Sigmoid colon (tissue), 7 donors: ENCODE measurements around the gene ADCK1. TPM values are rescaled to one million over a fixed set of nuclear protein-coding genes. Genes with fewer than 3 reads are reported as not detected.
"Not testable (repeated sequence)": the region's sequence is repeated elsewhere in the genome, so short reads cannot be mapped to it uniquely, and the experiment has no call there.

Source experiments
- DNase-seq: peaks from one replicate; pipeline ENCODE4 v3.0.0-alpha.2; 2019
- H3K27ac ChIP-seq, 4 donors: fragments of 200-600 bp; sonication (generic); one replicate each; pipeline ENCODE4 v1.5.1; 2016 to 2019; ENCODE audit warnings: mild to moderate bottlenecking in 1 of 4
- H3K27me3 ChIP-seq, 3 donors: fragments of 200-600 bp; sonication (generic); one replicate each; pipeline ENCODE4 v1.5.1; 2019; ENCODE audit warnings: mild to moderate bottlenecking in 1 of 3
- H3K36me3 ChIP-seq, 4 donors: fragments of 200-600 bp; sonication (generic); one replicate each; pipeline ENCODE4 v1.5.1; 2016 to 2019
- H3K4me1 ChIP-seq, 4 donors: fragments of 200-600 bp; sonication (generic); one replicate each; pipeline ENCODE4 v1.5.1; 2017 to 2019
- H3K4me3 ChIP-seq, 4 donors: fragments of 200-600 bp; sonication (generic); one replicate each; pipeline ENCODE4 v1.5.1; 2017 to 2019; ENCODE audit warnings: mild to moderate bottlenecking in 2 of 4, moderate library complexity in 1 of 4
- H3K9me3 ChIP-seq, 4 donors: fragments of 200-600 bp in 3 of 4; sonication (generic) in 3 of 4; one replicate each; pipeline versions ENCODE4 v1.5.1 to v1.6.1; 2013 to 2019
- EP300 ChIP-seq, 4 donors: sonication (generic); formaldehyde crosslinking; IDR thresholded peaks; one replicate each; pipeline ENCODE4 v1.6.1; 2017; ENCODE audit warnings: antibody characterized with exemption in 4 of 4
- POLR2A ChIP-seq, 2 donors: fragments of 450-650 bp; IDR thresholded peaks; one replicate each; pipeline ENCODE4 v1.6.1; 2016; ENCODE audit warnings: antibody characterized with exemption in 2 of 2, mild to moderate bottlenecking in 2 of 2, moderate library complexity in 2 of 2
- POLR2AphosphoS5 ChIP-seq, 4 donors: sonication (generic); formaldehyde crosslinking; IDR thresholded peaks; one replicate each; pipeline ENCODE4 v1.6.1; 2017; ENCODE audit warnings: antibody characterized with exemption in 4 of 4
- WGBS, 2 donors: extraction: QIAGEN DNeasy Blood & Tissue Kit; methylation state at CpG; one replicate each; pipeline ENCODE4 v1.1.7; 2013; 5-methylcytosine and 5-hydroxymethylcytosine counted together
- intact Hi-C: fragments of 100-400 bp; cut with DNase I; formaldehyde crosslinking; loops from one replicate; pipeline ENCODE4 v1.15.1; 2023
- polyA plus RNA-seq, 3 donors: library from polyadenylated mRNA; stranded (reverse); fragments of 200-250 nt; gene quantifications; one replicate each; pipeline ENCODE4 v1.2.3, GENCODE V29; 2013
- total RNA-seq, 4 donors: library from RNA; depleted of rRNA; stranded (reverse); fragments of >200 nt; gene quantifications; one replicate each; pipeline ENCODE4 v1.1.0, GENCODE V29; 2016
- TF ChIP-seq, protein P1 (sequence below), 4 experiments: fragments of 450-650 bp in 3 of 4; fragments of 200-600 bp in 1 of 4; IDR thresholded peaks; one replicate each; pipeline ENCODE4 v1.5.1; 2016 to 2019; ENCODE audit warnings: antibody characterized with exemption in 4 of 4, mild to moderate bottlenecking in 3 of 4, moderate library complexity in 2 of 4
- donor health status: healthy with polysubstance abuse.
- donor health status: Bipolar disorder and iron deficiency.
- donor health status: healthy.

ADCK1 gene
- total and polyA plus RNA-seq, 7 donors, result 3.5 to 19.4 (median 5.7) TPM

DNA sequence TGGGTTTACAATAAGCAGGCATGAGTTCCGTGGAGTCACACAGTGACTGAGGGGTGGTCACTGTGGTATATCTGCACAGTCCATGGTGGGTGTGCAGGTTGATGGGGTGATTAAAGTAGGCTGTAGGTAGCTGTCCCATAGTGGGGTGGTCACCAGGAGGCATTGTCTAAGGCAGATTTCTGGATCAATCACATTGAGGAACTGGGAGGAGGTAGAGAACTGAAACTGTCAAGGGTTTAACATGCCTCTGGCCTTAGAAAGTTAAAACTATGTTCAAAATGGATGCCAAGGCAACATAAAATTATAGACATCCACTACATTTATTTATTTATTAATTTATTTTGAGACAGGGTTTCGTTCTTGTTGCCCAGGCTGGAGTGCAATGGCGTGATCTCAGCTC is 8.3 kb downstream of the ADCK1 start:
- intact Hi-C loops, result loop anchor here (10.0 kb wide), 1 partner anchor 163 kb away; no protein-coding TSS in a partner anchor
- Histone ChIP-seq H3K27me3 (no peaks in the 10 kb centered on the region), H3K27ac (no peak overlapping the region), H3K4me1 (no peaks in the 10 kb centered on the region), H3K4me3 (no peak overlapping the region), H3K9me3 (no peaks in the 10 kb centered on the region), H3K36me3 (no peaks in the 10 kb centered on the region)
- DNase-seq, result no peak
- TF ChIP-seq POLR2AphosphoS5 (IDR thresholded peaks at IDR 0.05) (no peak), EP300 (IDR thresholded peaks at IDR 0.05) (no peak), POLR2A (IDR thresholded peaks at IDR 0.05) (no peak)
- TF ChIP-seq, protein P1, sequence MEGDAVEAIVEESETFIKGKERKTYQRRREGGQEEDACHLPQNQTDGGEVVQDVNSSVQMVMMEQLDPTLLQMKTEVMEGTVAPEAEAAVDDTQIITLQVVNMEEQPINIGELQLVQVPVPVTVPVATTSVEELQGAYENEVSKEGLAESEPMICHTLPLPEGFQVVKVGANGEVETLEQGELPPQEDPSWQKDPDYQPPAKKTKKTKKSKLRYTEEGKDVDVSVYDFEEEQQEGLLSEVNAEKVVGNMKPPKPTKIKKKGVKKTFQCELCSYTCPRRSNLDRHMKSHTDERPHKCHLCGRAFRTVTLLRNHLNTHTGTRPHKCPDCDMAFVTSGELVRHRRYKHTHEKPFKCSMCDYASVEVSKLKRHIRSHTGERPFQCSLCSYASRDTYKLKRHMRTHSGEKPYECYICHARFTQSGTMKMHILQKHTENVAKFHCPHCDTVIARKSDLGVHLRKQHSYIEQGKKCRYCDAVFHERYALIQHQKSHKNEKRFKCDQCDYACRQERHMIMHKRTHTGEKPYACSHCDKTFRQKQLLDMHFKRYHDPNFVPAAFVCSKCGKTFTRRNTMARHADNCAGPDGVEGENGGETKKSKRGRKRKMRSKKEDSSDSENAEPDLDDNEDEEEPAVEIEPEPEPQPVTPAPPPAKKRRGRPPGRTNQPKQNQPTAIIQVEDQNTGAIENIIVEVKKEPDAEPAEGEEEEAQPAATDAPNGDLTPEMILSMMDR (IDR thresholded peaks at IDR 0.05), result no peak
- WGBS, 2 donors, result 96 to 97% methylated on average over 3 of the region's 3 CpGs

DNA sequence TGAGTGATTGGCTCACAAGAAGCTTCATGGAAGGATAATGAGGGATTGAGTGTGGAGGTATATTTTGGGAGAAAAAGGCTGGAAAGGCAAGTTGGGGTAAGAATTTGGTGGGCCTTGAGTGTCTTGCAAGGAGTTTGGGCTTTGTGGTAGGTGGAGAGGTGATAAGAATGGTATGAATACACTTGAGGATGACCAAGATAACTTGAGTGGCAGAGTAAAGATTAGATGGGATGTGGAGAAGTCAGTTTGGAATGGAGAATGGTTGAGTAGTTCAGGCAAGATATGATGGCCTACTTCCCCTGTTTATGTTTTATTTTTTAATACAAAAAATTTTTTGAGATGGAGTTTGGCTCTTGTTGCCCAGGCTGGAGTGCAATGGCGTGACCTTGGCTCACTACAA is 9.1 kb downstream of the ADCK1 start:
- no peaks in the 10 kb centered on the region for H3K4me1 ChIP-seq
- no peaks in the 10 kb centered on the region for H3K27me3 ChIP-seq
- DNase-seq, result no peak
- no peak for TF ChIP-seq POLR2AphosphoS5 (IDR thresholded peaks at IDR 0.05)
- TF ChIP-seq POLR2A (IDR thresholded peaks at IDR 0.05), result no peak
- no peak for TF ChIP-seq EP300 (IDR thresholded peaks at IDR 0.05)
- TF ChIP-seq, protein P1 (IDR thresholded peaks at IDR 0.05), result no peak
- WGBS, 2 donors, result 95 to 96% methylated on average over 1 of the region's 1 CpG
- no peaks in the 10 kb centered on the region for H3K36me3 ChIP-seq
- intact Hi-C loops, result loop anchor here (10.0 kb wide), 1 partner anchor 164 kb away; no protein-coding TSS in a partner anchor
- no peak overlapping the region for H3K27ac ChIP-seq
- H3K9me3 ChIP-seq, result no peaks in the 10 kb centered on the region
- H3K4me3 ChIP-seq, result no peak overlapping the region

DNA sequence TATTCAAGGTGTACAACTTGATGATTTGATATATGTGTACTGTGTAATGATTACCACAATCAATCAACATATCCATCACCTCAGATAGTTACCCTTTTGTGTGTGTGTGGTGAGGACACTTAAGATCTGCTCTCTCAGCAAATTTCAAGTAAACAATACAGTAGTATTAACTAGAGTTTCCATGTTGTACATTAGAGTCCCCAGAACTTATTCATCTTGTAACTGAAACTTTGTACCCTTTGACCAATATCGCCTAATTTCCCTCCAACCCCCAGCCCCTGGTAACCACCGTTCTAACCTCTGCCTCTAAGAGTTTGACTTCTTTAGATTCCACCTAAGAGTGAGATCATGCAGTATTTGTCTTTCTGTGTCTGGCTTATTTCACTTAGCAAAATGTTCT is 12.1 kb downstream of the ADCK1 start:
- no peak for DNase-seq
- Histone ChIP-seq H3K27me3 (no peaks in the 10 kb centered on the region), H3K4me3 (no peak overlapping the region), H3K4me1 (no peaks in the 10 kb centered on the region), H3K9me3 (no peaks in the 10 kb centered on the region), H3K27ac (no peak overlapping the region), H3K36me3 (no peaks in the 10 kb centered on the region)
- 84 to 89% methylated on average over 2 of the region's 2 CpGs for WGBS, 2 donors
- intact Hi-C loops, result no loop called here
- TF ChIP-seq POLR2AphosphoS5 (IDR thresholded peaks at IDR 0.05) (no peak), POLR2A (IDR thresholded peaks at IDR 0.05) (no peak), EP300 (IDR thresholded peaks at IDR 0.05) (no peak)
- TF ChIP-seq, protein P1 (IDR thresholded peaks at IDR 0.05), result no peak

DNA sequence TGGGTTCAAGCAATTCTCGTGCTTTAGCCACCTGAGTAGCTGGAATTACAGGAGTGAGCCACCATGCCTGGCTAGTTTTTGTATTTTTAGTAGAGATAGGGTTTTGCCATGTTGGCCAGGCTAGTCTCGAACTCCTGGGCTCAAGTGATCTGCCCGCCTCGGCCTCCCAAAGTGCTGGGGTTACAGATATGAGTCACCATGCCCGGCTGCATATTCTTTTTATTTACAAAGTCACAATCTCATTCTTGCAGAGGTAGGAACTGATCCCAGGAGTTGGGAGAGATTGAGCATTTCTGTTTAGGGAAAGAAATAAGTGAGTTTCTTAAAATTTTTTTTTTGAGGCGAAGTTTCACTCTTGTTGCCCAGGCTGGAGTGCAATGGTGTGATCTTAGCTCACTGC is 12.8 kb downstream of the ADCK1 start:
- DNase-seq, H3K36me3 ChIP-seq, H3K9me3 ChIP-seq, H3K27me3 ChIP-seq, H3K27ac ChIP-seq, H3K4me3 ChIP-seq, H3K4me1 ChIP-seq, intact Hi-C loops: not testable (repeated sequence)
- 85 to 89% methylated on average over 6 of the region's 6 CpGs for WGBS, 2 donors

DNA sequence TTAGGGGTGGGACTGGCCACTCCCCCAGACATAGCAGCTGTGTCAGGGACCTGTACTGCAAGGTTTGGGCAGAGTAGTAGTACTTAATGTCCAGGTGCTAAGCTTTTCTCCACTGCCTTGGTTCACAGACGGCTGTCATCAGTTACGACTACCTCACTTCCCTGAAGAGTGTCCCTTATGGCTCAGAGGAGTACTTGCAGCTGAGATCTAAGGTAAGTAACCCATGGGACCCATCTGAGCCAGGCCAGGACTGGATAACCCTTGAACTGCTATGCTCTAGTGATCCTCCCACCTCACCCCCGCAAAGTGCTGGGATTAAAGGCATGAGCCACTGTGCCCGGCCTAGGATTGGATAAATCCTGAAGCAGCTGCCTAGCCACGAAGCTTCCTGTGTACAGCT is 22.4 kb downstream of the ADCK1 start:
- Histone ChIP-seq H3K27ac (no peak overlapping the region), H3K4me3 (no peak overlapping the region), H3K9me3 (no peaks in the 10 kb centered on the region), H3K36me3 (peaks cover 6 to 41% (median 10%) of the 10 kb centered on the region in 4 donors), H3K27me3 (no peaks in the 10 kb centered on the region), H3K4me1 (no peaks in the 10 kb centered on the region)
- intact Hi-C loops, result no loop called here
- TF ChIP-seq EP300 (IDR thresholded peaks at IDR 0.05) (no peak), POLR2AphosphoS5 (IDR thresholded peaks at IDR 0.05) (no peak)
- TF ChIP-seq, protein P1 (IDR thresholded peaks at IDR 0.05), result no peak
- no peak for DNase-seq
- WGBS, 2 donors, result 94% methylated on average over 5 of the region's 5 CpGs
